ENCODE data around the gene ZNF787.

ZNF787 gene

DNA sequence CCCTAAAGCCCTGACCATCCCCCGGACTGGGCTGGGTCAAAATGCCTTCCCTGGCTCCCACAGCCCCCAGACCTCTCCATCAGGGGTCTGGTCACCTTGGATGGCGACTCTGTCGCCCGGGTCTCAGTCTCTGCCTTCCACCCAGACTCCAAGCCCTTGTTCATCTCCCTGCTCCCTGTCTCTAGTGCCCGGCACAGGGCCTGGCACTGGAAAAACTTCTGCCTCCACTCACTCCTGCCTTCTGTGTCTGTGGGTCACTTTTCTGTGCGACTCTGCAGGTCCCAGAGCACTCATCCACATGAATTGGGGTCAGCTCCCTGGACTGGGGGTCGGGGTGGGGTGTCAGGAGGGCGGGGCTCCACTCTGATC is 1.1 kb downstream of the ZNF787 start:
- H3K4me1 ChIP-seq (ENCODE audit: low read length), result peaks cover 23% of the 10 kb centered on the region
- H3K36me3 ChIP-seq (replicated peaks; ENCODE audit: low read depth, low read length), result peaks cover 18% of the 10 kb centered on the region
- H3K27me3 ChIP-seq (ENCODE audit: low read depth, low read length), result no peaks in the 10 kb centered on the region
- H3K4me3 ChIP-seq (ENCODE audit: low read length), result peak overlapping the region; percentile 82
- H3K9ac ChIP-seq (ENCODE audit: low read length), result peak overlapping the region; percentile 94
- no peaks in the 10 kb centered on the region for H3K9me3 ChIP-seq (ENCODE audit: insufficient read depth, low read length)
- H2AFZ ChIP-seq (ENCODE audit: low read depth, low read length), result no peak overlapping the region
- H3K79me2 ChIP-seq (ENCODE audit: low read length), result peaks cover 57% of the 10 kb centered on the region
- peak overlapping the region; percentile 87 for H3K27ac ChIP-seq (ENCODE audit: low read length)
- H3K4me2 ChIP-seq (ENCODE audit: low read length), result peak overlapping the region; percentile 82
- H4K20me1 ChIP-seq (ENCODE audit: insufficient read depth, low read length), result peaks cover 14% of the 10 kb centered on the region
- TF ChIP-seq CTCF (IDR thresholded peaks at IDR 0.05; ENCODE audit: low read depth, low read length) (no peak), EZH2phosphoT487 (IDR thresholded peaks at IDR 0.05; ENCODE audit: low read depth) (no peak)

- H3K27me3 ChIP-seq (ENCODE audit: low read depth, low read length), result no peaks in the 10 kb centered on the region
- peaks cover 18% of the 10 kb centered on the region for H3K36me3 ChIP-seq (replicated peaks; ENCODE audit: low read depth, low read length)
- peak overlapping the region; percentile 82 for H3K4me3 ChIP-seq (ENCODE audit: low read length)
- H2AFZ ChIP-seq (ENCODE audit: low read depth, low read length), result no peak overlapping the region
- peak overlapping the region; percentile 94 for H3K9ac ChIP-seq (ENCODE audit: low read length)
- peak overlapping the region; percentile 87 for H3K27ac ChIP-seq (ENCODE audit: low read length)
- TF ChIP-seq CTCF (IDR thresholded peaks at IDR 0.05; ENCODE audit: low read depth, low read length) (no peak), EZH2phosphoT487 (IDR thresholded peaks at IDR 0.05; ENCODE audit: low read depth) (no peak)
- H3K9me3 ChIP-seq (ENCODE audit: insufficient read depth, low read length), result no peaks in the 10 kb centered on the region
- peaks cover 27% of the 10 kb centered on the region for H3K4me1 ChIP-seq (ENCODE audit: low read length)
- H3K79me2 ChIP-seq (ENCODE audit: low read length), result peaks cover 61% of the 10 kb centered on the region
- peaks cover 14% of the 10 kb centered on the region for H4K20me1 ChIP-seq (ENCODE audit: insufficient read depth, low read length)
- peak overlapping the region; percentile 82 for H3K4me2 ChIP-seq (ENCODE audit: low read length)
Measured at GRCh38 chr19:56119582-56119978, 1.5 kb downstream of the ZNF787 start.

GRCh38 chr19:56118666-56119581 is 2.2 kb downstream of the ZNF787 start:
- Histone ChIP-seq H3K9ac (ENCODE audit: low read length) (peak overlapping the region; percentile 94), H3K4me2 (ENCODE audit: low read length) (peak overlapping the region; percentile 82), H3K4me1 (ENCODE audit: low read length) (peaks cover 31% of the 10 kb centered on the region), H3K36me3 (replicated peaks; ENCODE audit: low read depth, low read length) (peaks cover 18% of the 10 kb centered on the region), H2AFZ (ENCODE audit: low read depth, low read length) (no peak overlapping the region), H3K4me3 (ENCODE audit: low read length) (peak overlapping the region; percentile 82), H3K27ac (ENCODE audit: low read length) (peak overlapping the region; percentile 87), H3K9me3 (ENCODE audit: insufficient read depth, low read length) (no peaks in the 10 kb centered on the region), H4K20me1 (ENCODE audit: insufficient read depth, low read length) (peaks cover 14% of the 10 kb centered on the region), H3K79me2 (ENCODE audit: low read length) (peaks cover 68% of the 10 kb centered on the region), H3K27me3 (ENCODE audit: low read depth, low read length) (no peaks in the 10 kb centered on the region)
- TF ChIP-seq EZH2phosphoT487 (IDR thresholded peaks at IDR 0.05; ENCODE audit: low read depth) (no peak), CTCF (IDR thresholded peaks at IDR 0.05; ENCODE audit: low read depth, low read length) (no peak)

- H2AFZ ChIP-seq (ENCODE audit: low read depth, low read length), result no peak overlapping the region
- no peak overlapping the region for H3K9ac ChIP-seq (ENCODE audit: low read length)
- H3K27me3 ChIP-seq (ENCODE audit: low read depth, low read length), result no peaks in the 10 kb centered on the region
- no peak overlapping the region for H3K4me3 ChIP-seq (ENCODE audit: low read length)
- no peak overlapping the region for H3K4me2 ChIP-seq (ENCODE audit: low read length)
- H3K4me1 ChIP-seq (ENCODE audit: low read length), result peaks cover 42% of the 10 kb centered on the region
- TF ChIP-seq EZH2phosphoT487 (IDR thresholded peaks at IDR 0.05; ENCODE audit: low read depth) (no peak), CTCF (IDR thresholded peaks at IDR 0.05; ENCODE audit: low read depth, low read length) (no peak)
- H4K20me1 ChIP-seq (ENCODE audit: insufficient read depth, low read length), result peaks cover 18% of the 10 kb centered on the region
- peaks cover 78% of the 10 kb centered on the region for H3K79me2 ChIP-seq (ENCODE audit: low read length)
- H3K36me3 ChIP-seq (replicated peaks; ENCODE audit: low read depth, low read length), result peaks cover 18% of the 10 kb centered on the region
- H3K9me3 ChIP-seq (ENCODE audit: insufficient read depth, low read length), result no peaks in the 10 kb centered on the region
- no peak overlapping the region for H3K27ac ChIP-seq (ENCODE audit: low read length)
Measured at GRCh38 chr19:56117889-56118288, 3.2 kb downstream of the ZNF787 start.

All from OCI-LY3 (cell line).